ENCODE measurements around the gene RPS21.

GRCh38 chr20:62345681-62346370, 41.1 kb upstream of the RPS21 start:
- TF ChIP-seq POLR2AphosphoS5 (IDR thresholded peaks at IDR 0.05): no peak
- TF ChIP-seq, protein P1, sequence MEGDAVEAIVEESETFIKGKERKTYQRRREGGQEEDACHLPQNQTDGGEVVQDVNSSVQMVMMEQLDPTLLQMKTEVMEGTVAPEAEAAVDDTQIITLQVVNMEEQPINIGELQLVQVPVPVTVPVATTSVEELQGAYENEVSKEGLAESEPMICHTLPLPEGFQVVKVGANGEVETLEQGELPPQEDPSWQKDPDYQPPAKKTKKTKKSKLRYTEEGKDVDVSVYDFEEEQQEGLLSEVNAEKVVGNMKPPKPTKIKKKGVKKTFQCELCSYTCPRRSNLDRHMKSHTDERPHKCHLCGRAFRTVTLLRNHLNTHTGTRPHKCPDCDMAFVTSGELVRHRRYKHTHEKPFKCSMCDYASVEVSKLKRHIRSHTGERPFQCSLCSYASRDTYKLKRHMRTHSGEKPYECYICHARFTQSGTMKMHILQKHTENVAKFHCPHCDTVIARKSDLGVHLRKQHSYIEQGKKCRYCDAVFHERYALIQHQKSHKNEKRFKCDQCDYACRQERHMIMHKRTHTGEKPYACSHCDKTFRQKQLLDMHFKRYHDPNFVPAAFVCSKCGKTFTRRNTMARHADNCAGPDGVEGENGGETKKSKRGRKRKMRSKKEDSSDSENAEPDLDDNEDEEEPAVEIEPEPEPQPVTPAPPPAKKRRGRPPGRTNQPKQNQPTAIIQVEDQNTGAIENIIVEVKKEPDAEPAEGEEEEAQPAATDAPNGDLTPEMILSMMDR (IDR thresholded peaks at IDR 0.05): no peak
